Peyer's patch (tissue), 4 donors: Measurements from ENCODE around the gene ECSCR.

Source experiments
- CTCF ChIP-seq, 6 experiments: fragments of 450-650 bp in 4 of 6; fragments of 200-600 bp in 2 of 6; sonication (generic) in 1 of 6; IDR thresholded peaks; one replicate each; pipeline ENCODE4 v1.5.1; 2017 to 2019; ENCODE audit warnings: antibody characterized with exemption in 6 of 6, mild to moderate bottlenecking in 3 of 6, moderate library complexity in 1 of 6
- POLR2A ChIP-seq, 2 donors: fragments of 450-650 bp; IDR thresholded peaks; one replicate each; pipeline ENCODE4 v1.5.1; 2017; ENCODE audit warnings: antibody characterized with exemption in 2 of 2, mild to moderate bottlenecking in 2 of 2, moderate library complexity in 2 of 2

- no peak for TF ChIP-seq CTCF (IDR thresholded peaks at IDR 0.05)
- no peak for TF ChIP-seq POLR2A (IDR thresholded peaks at IDR 0.05)
Observed at GRCh38 chr5:139415869-139416268, 46.7 kb downstream of the ECSCR start.
